ENCODE data around the gene THEMIS. TPM values are rescaled to one million over a fixed set of nuclear protein-coding genes. Genes with fewer than 3 reads are reported as not detected.

THEMIS gene
- total and polyA plus RNA-seq, 2 of the 4 experiments (the other 2 are of a cell fraction): not detected

- no peaks in the 10 kb centered on the region for H3K36me3 ChIP-seq (ENCODE audit: control insufficient read depth, insufficient read depth, low read length)
- WGBS, 2 experiments (ENCODE audit: extremely low coverage in 2 of 2, insufficient read length in 1 of 2): 46% methylated on average over 2 of the region's 5 CpGs; no CpG with 5 or more reads in 1 of the 2 experiments
- no peaks in the 10 kb centered on the region for H3K4me1 ChIP-seq (ENCODE audit: control insufficient read depth, insufficient read depth, low read length)
- DNase-seq: no peak
- H3K9me1 ChIP-seq (ENCODE audit: insufficient read depth, low read length): no peaks in the 10 kb centered on the region
- no peak overlapping the region for H2BK5ac ChIP-seq (ENCODE audit: low read depth, low read length, poor library complexity, severe bottlenecking)
- no peak overlapping the region for H2BK120ac ChIP-seq (ENCODE audit: low read depth, low read length)
- ATAC-seq (ENCODE audit: low read depth): no peak
- no peaks in the 10 kb centered on the region for H3K27me3 ChIP-seq (ENCODE audit: control insufficient read depth, insufficient read depth, low read length)
- POLR2A ChIA-PET (ENCODE audit: unreplicated experiment): interaction anchor here (0.6 kb wide), 1 partner anchor 50 kb away, joined by 3 read pairs; no protein-coding TSS in a partner anchor
- H3K14ac ChIP-seq (replicated peaks; ENCODE audit: low read depth, low read length): no peak overlapping the region
- no TSS peak for BruUV-seq (replicated peaks)
- no peak overlapping the region for H3K56ac ChIP-seq (ENCODE audit: extremely low read depth, insufficient read depth, low read length)
- H3K79me1 ChIP-seq (ENCODE audit: low read depth in 1 of 2, low read length in 2 of 2): no peaks in the 10 kb centered on the region
- TF ChIP-seq ELK1 (IDR thresholded peaks at IDR 0.05; ENCODE audit: borderline replicate concordance, low read depth, low read length) (no peak), CTCF (conservative IDR thresholded peaks at IDR 0.05; ENCODE audit: low read depth, low read length) (no peak), MAFK (IDR thresholded peaks at IDR 0.05; ENCODE audit: low read depth, low read length) (no peak), CHD1 (IDR thresholded peaks at IDR 0.05; ENCODE audit: low read depth, low read length) (no peak), NFE2L2 (IDR thresholded peaks at IDR 0.05; ENCODE audit: low read depth, low read length) (no peak), CEBPB (IDR thresholded peaks at IDR 0.05; ENCODE audit: low read depth, low read length) (no peak), RAD21 (IDR thresholded peaks at IDR 0.05; ENCODE audit: low read length) (no peak), MAZ (IDR thresholded peaks at IDR 0.05; ENCODE audit: borderline replicate concordance, low read depth, low read length) (no peak)
- H4K5ac ChIP-seq (ENCODE audit: low read depth, low read length): no peak overlapping the region
- no peak overlapping the region for H3K4me2 ChIP-seq (ENCODE audit: low read depth, low read length)
- no peak overlapping the region for H2BK20ac ChIP-seq (ENCODE audit: low read depth, low read length)
- H3K9ac ChIP-seq (ENCODE audit: low read depth, low read length): no peak overlapping the region
- no peak overlapping the region for H3K4ac ChIP-seq (ENCODE audit: low read depth, low read length)
- no peak overlapping the region for H2BK15ac ChIP-seq (ENCODE audit: low read depth, low read length)
- peak overlapping the region; percentile 14 for H2AFZ ChIP-seq (replicated peaks; ENCODE audit: low read length, poor library complexity)
- no peak overlapping the region for H3K27ac ChIP-seq (ENCODE audit: insufficient read depth, low read length)
- CTCF ChIA-PET: no interaction called here
- H4K20me1 ChIP-seq (ENCODE audit: insufficient read depth, low read length): no peaks in the 10 kb centered on the region
- no peak overlapping the region for H4K8ac ChIP-seq (ENCODE audit: low read depth in 2 of 2, low read length in 2 of 2)
- no peak overlapping the region for H4K91ac ChIP-seq (ENCODE audit: insufficient read depth, low read depth, low read length)
- H2AK5ac ChIP-seq (ENCODE audit: low read depth, low read length): no peak overlapping the region
- dilution Hi-C loops (cut with HindIII; ENCODE audit: low sequenced_read_pairs, unreplicated experiment) (no loop called here), in situ Hi-C loops (cut with MboI; ENCODE audit: low sequenced_read_pairs) (no loop called here), intact Hi-C loops (cut with micrococcal nuclease) (no loop called here)
- no peak overlapping the region for H3K18ac ChIP-seq (ENCODE audit: low read depth, low read length)
- H3K4me3 ChIP-seq (ENCODE audit: insufficient read depth, low read depth, low read length): no peak overlapping the region
- no peak overlapping the region for H2AK9ac ChIP-seq (replicated peaks; ENCODE audit: low read depth, low read length, poor library complexity)
- H3K9me3 ChIP-seq (ENCODE audit: control insufficient read depth, insufficient read depth, low read length): peaks cover 5% of the 10 kb centered on the region
- no peak overlapping the region for H3K23ac ChIP-seq (ENCODE audit: low read depth, low read length)
These were observed 31.9 kb upstream of the THEMIS start for GRCh38 chr6:127932708-127933107.

Measured in IMR-90 (cell line).